Astrocyte (in vitro differentiated cells and primary cell): Measurements from ENCODE around the gene PRMT3. TPM values are rescaled to one million over a fixed set of nuclear protein-coding genes. Genes with fewer than 3 reads are reported as not detected.

Experiments
- DNase-seq: peaks from one replicate; pipeline ENCODE4 v3.0.0-alpha.2; 2010; ENCODE audit warnings: low read depth
- FAIRE-seq: peaks from 2 replicates; lab custom pipeline; 2011; peaks lifted over from hg19 to GRCh38; lab: Jason Lieb, UNC
- H2AFZ ChIP-seq: 2 replicates; pipeline ENCODE4 v1.6.0; 2012; ENCODE audit warnings: low read depth, low read length, inconsistent platforms
- H3K27ac ChIP-seq: 2 replicates; pipeline ENCODE4 v1.5.1; 2011; ENCODE audit warnings: low read depth, low read length, inconsistent platforms
- H3K27me3 ChIP-seq: 2 replicates; pipeline ENCODE4 v1.6.0; 2011; ENCODE audit warnings: low read length, inconsistent platforms; ENCODE audit not compliant: insufficient read depth
- H3K36me3 ChIP-seq: 2 replicates; pipeline ENCODE4 v1.5.1; 2011; ENCODE audit warnings: low read length, inconsistent platforms; ENCODE audit not compliant: insufficient read depth
- H3K4me1 ChIP-seq: 2 replicates; pipeline ENCODE4 v1.5.1; 2011; ENCODE audit warnings: low read length, inconsistent platforms; ENCODE audit not compliant: insufficient read depth
- H3K4me2 ChIP-seq: 2 replicates; pipeline ENCODE4 v1.6.0; 2012; ENCODE audit warnings: low read length, inconsistent platforms
- H3K4me3 ChIP-seq: 2 replicates; pipeline ENCODE4 v1.5.1; 2011; ENCODE audit warnings: low read depth, mild to moderate bottlenecking, low read length, inconsistent platforms; ENCODE audit not compliant: insufficient read depth
- H3K79me2 ChIP-seq: 2 replicates; pipeline ENCODE4 v1.6.0; 2012; ENCODE audit warnings: mild to moderate bottlenecking, low read length, inconsistent platforms; ENCODE audit not compliant: insufficient read depth
- H3K9ac ChIP-seq: 2 replicates; pipeline ENCODE4 v1.6.0; 2012; ENCODE audit warnings: mild to moderate bottlenecking, low read length, inconsistent platforms
- H3K9me3 ChIP-seq: 2 replicates; pipeline ENCODE4 v1.5.1; 2012; ENCODE audit warnings: low read depth, mild to moderate bottlenecking, low read length, inconsistent platforms; ENCODE audit not compliant: insufficient read depth
- H4K20me1 ChIP-seq: 2 replicates; pipeline ENCODE4 v1.6.0; 2012; ENCODE audit warnings: low read length, inconsistent platforms; ENCODE audit not compliant: insufficient read depth
- H3K27ac Mint-ChIP-seq: one replicate; pipeline ENCODE4 v1.8.0; 2021; ENCODE audit warnings: mild to moderate bottlenecking, mixed read lengths; ENCODE audit not compliant: unreplicated experiment
- H3K27me3 Mint-ChIP-seq: one replicate; pipeline ENCODE4 v1.8.0; 2021; ENCODE audit warnings: low read depth, mixed read lengths; ENCODE audit not compliant: unreplicated experiment
- H3K36me3 Mint-ChIP-seq: one replicate; pipeline ENCODE4 v1.8.0; 2021; ENCODE audit warnings: low read depth, mixed read lengths; ENCODE audit not compliant: unreplicated experiment
- H3K4me1 Mint-ChIP-seq: one replicate; pipeline ENCODE4 v1.8.0; 2021; ENCODE audit warnings: low read depth, mixed read lengths; ENCODE audit not compliant: unreplicated experiment
- H3K4me3 Mint-ChIP-seq: one replicate; pipeline ENCODE4 v1.8.0; 2021; ENCODE audit warnings: mild to moderate bottlenecking, moderate library complexity, mixed read lengths; ENCODE audit not compliant: unreplicated experiment
- H3K9me3 Mint-ChIP-seq: one replicate; pipeline ENCODE4 v1.8.0; 2021; ENCODE audit warnings: mild to moderate bottlenecking, mixed read lengths; ENCODE audit not compliant: unreplicated experiment
- EZH2 ChIP-seq: IDR thresholded peaks from 2 replicates; pipeline ENCODE4 v1.6.1; 2012; ENCODE audit warnings: mild to moderate bottlenecking, low read length, inconsistent platforms; ENCODE audit not compliant: insufficient read depth
- total RNA-seq: library from RNA; stranded (reverse); gene quantifications from 2 replicates; pipeline ENCODE4 v1.2.1, GENCODE V29; 2021
- TF ChIP-seq, protein P1 (sequence below): IDR thresholded peaks from 2 replicates; pipeline ENCODE4 v1.5.1; 2011; ENCODE audit warnings: low read depth, mild to moderate bottlenecking, inconsistent platforms, low read length, moderate library complexity; ENCODE audit not compliant: insufficient read depth

PRMT3 gene
- total RNA-seq, 1 donor from 2014 or later: 10.5 TPM

DNA sequence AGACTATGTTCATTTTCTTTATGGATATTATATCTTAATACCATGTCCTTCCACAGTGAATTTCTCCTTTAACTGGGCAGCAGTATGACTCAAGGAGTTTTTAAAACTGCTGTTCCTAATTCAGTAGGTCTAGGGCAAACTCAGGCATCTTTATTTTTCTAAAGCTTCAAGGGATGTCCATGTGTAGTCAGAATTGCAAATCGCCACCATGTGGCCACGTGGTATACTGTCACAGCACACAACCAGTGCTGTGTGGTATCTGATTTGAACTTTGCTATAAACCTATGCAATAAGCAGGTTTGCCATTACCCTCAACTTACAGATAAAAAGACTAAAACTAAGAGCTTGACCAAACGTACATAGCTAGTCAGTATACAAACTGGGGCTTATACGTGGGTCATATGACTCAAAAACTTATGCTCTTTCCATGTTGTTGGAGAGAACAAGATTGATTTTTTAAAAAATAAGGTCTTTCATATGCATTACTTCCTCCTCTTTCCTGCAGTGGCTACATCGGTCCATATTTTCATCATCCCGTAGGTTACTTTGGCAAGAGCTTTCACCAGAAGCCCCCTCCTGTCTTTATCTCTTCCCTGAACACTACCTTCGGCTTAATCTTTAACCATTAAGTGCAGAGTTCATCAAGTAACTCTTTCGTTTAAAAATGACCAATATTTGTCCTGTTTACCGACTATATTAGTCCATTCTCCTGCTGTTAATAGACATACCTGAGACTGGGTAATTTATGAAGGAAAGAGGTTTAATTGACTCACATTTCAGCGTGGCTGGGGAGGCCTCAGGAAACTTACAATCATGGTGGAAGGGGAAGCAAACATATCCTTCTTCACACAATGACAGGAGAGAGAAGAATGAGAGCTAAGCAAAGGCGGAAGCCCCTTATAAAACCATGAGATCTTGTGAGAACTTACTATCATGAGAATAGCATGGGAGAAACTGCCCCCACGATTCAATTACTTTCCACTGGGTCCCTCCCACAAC is 32.0 kb upstream of the PRMT3 start:
- Mint-ChIP-seq H3K27ac (no peak overlapping the region), H3K36me3 (no peaks in the 10 kb centered on the region), H3K9me3 (no peaks in the 10 kb centered on the region), H3K27me3 (peaks cover 7% of the 10 kb centered on the region), H3K4me1 (peaks cover 15% of the 10 kb centered on the region), H3K4me3 (no peak overlapping the region)
- DNase-seq (no peak), FAIRE-seq (no peak)
- no peak overlapping the region for H3K9ac ChIP-seq
- H3K27ac ChIP-seq: no peak overlapping the region
- H4K20me1 ChIP-seq: no peaks in the 10 kb centered on the region
- peaks cover 21% of the 10 kb centered on the region for H3K27me3 ChIP-seq
- H3K9me3 ChIP-seq: no peaks in the 10 kb centered on the region
- no peaks in the 10 kb centered on the region for H3K36me3 ChIP-seq
- no peak for TF ChIP-seq EZH2
- TF ChIP-seq, protein P1, sequence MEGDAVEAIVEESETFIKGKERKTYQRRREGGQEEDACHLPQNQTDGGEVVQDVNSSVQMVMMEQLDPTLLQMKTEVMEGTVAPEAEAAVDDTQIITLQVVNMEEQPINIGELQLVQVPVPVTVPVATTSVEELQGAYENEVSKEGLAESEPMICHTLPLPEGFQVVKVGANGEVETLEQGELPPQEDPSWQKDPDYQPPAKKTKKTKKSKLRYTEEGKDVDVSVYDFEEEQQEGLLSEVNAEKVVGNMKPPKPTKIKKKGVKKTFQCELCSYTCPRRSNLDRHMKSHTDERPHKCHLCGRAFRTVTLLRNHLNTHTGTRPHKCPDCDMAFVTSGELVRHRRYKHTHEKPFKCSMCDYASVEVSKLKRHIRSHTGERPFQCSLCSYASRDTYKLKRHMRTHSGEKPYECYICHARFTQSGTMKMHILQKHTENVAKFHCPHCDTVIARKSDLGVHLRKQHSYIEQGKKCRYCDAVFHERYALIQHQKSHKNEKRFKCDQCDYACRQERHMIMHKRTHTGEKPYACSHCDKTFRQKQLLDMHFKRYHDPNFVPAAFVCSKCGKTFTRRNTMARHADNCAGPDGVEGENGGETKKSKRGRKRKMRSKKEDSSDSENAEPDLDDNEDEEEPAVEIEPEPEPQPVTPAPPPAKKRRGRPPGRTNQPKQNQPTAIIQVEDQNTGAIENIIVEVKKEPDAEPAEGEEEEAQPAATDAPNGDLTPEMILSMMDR: peak; percentile 77
- no peak overlapping the region for H3K4me3 ChIP-seq
- no peaks in the 10 kb centered on the region for H3K4me1 ChIP-seq
- no peaks in the 10 kb centered on the region for H3K79me2 ChIP-seq
- no peak overlapping the region for H3K4me2 ChIP-seq
- no peak overlapping the region for H2AFZ ChIP-seq

DNA sequence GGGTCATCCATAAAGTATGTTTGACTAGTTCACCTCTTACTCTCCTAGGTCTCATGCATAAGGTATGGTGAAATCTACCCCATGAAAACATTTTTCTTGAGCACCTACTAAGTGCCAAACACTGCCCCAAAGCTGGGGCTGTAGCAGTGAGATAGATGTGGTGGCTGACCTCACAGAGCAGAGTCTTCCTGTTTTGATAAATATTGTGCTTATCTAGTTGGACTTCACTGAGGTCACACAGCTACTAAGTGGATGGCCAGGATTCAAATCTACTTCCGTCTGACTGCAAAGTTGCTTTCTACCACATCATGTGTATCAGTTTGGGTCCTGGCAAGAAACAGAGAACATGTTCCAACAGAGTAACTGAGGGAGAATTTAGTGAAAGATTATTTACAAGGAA is 30.4 kb upstream of the PRMT3 start:
- Histone ChIP-seq H3K9me3 (no peaks in the 10 kb centered on the region), H3K4me2 (no peak overlapping the region), H2AFZ (no peak overlapping the region), H4K20me1 (no peaks in the 10 kb centered on the region), H3K27ac (no peak overlapping the region), H3K9ac (no peak overlapping the region), H3K4me1 (no peaks in the 10 kb centered on the region), H3K4me3 (no peak overlapping the region), H3K36me3 (no peaks in the 10 kb centered on the region), H3K27me3 (peaks cover 15% of the 10 kb centered on the region), H3K79me2 (no peaks in the 10 kb centered on the region)
- peaks cover 16% of the 10 kb centered on the region for H3K4me1 Mint-ChIP-seq
- H3K9me3 Mint-ChIP-seq: no peaks in the 10 kb centered on the region
- DNase-seq: no peak
- no peak for FAIRE-seq
- H3K36me3 Mint-ChIP-seq: no peaks in the 10 kb centered on the region
- H3K27ac Mint-ChIP-seq: no peak overlapping the region
- peaks cover 7% of the 10 kb centered on the region for H3K27me3 Mint-ChIP-seq
- TF ChIP-seq, protein P1: no peak
- no peak for TF ChIP-seq EZH2
- no peak overlapping the region for H3K4me3 Mint-ChIP-seq

GRCh38 chr11:20360650-20361049 is 26.9 kb upstream of the PRMT3 start:
- no peak overlapping the region for H3K4me3 ChIP-seq
- no peak for TF ChIP-seq EZH2
- TF ChIP-seq, protein P1: no peak
- Mint-ChIP-seq H3K36me3 (no peaks in the 10 kb centered on the region), H3K27ac (peak overlapping the region; percentile 30), H3K4me1 (peaks cover 10% of the 10 kb centered on the region), H3K27me3 (peaks cover 11% of the 10 kb centered on the region), H3K4me3 (no peak overlapping the region), H3K9me3 (peaks cover 3% of the 10 kb centered on the region)
- no peaks in the 10 kb centered on the region for H3K79me2 ChIP-seq
- H3K4me2 ChIP-seq: no peak overlapping the region
- H3K4me1 ChIP-seq: peaks cover 6% of the 10 kb centered on the region
- DNase-seq (no peak), FAIRE-seq (no peak)
- H3K27ac ChIP-seq: no peak overlapping the region
- no peaks in the 10 kb centered on the region for H3K36me3 ChIP-seq
- H4K20me1 ChIP-seq: no peaks in the 10 kb centered on the region
- H2AFZ ChIP-seq: peak overlapping the region; percentile 28
- no peak overlapping the region for H3K9ac ChIP-seq
- peaks cover 10% of the 10 kb centered on the region for H3K27me3 ChIP-seq
- no peaks in the 10 kb centered on the region for H3K9me3 ChIP-seq
